ENCODE measurements around the gene SLC7A9. TPM values are rescaled to one million over a fixed set of nuclear protein-coding genes. Genes with fewer than 3 reads are reported as not detected.

The SLC7A9 gene
- polyA plus RNA-seq, 2 of the 4 experiments (the other 2 are of a cell fraction): 0.50 to 0.62 TPM

GRCh38 chr19:32829345-32829896, 40.1 kb downstream of the SLC7A9 start (continued):
- TF ChIP-seq, protein P1, sequence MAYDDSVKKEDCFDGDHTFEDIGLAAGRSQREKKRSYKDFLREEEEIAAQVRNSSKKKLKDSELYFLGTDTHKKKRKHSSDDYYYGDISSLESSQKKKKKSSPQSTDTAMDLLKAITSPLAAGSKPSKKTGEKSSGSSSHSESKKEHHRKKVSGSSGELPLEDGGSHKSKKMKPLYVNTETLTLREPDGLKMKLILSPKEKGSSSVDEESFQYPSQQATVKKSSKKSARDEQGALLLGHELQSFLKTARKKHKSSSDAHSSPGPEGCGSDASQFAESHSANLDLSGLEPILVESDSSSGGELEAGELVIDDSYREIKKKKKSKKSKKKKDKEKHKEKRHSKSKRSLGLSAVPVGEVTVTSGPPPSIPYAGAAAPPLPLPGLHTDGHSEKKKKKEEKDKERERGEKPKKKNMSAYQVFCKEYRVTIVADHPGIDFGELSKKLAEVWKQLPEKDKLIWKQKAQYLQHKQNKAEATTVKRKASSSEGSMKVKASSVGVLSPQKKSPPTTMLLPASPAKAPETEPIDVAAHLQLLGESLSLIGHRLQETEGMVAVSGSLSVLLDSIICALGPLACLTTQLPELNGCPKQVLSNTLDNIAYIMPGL (CRISPR knock-in tag; IDR thresholded peaks at IDR 0.05; ENCODE audit: borderline replicate concordance): no peak
- TF ChIP-seq GATA3 (IDR thresholded peaks at IDR 0.05; ENCODE audit: borderline replicate concordance): no peak
- no peak for TF ChIP-seq HOXA7 (CRISPR knock-in tag; IDR thresholded peaks at IDR 0.05)
- TF ChIP-seq TP53 (CRISPR knock-in tag; IDR thresholded peaks at IDR 0.05): no peak
- TF ChIP-seq RAD21 (conservative IDR thresholded peaks at IDR 0.05 in 1 of 2, IDR thresholded peaks at IDR 0.05 in 1 of 2): no peak
- no peak for TF ChIP-seq ESRRA (IDR thresholded peaks at IDR 0.05; ENCODE audit: borderline replicate concordance, low read length)
- TF ChIP-seq BHLHE40 (IDR thresholded peaks at IDR 0.05; ENCODE audit: low read depth, low read length): no peak
- TF ChIP-seq, protein P2, sequence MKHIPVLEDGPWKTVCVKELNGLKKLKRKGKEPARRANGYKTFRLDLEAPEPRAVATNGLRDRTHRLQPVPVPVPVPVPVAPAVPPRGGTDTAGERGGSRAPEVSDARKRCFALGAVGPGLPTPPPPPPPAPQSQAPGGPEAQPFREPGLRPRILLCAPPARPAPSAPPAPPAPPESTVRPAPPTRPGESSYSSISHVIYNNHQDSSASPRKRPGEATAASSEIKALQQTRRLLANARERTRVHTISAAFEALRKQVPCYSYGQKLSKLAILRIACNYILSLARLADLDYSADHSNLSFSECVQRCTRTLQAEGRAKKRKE (CRISPR knock-in tag; IDR thresholded peaks at IDR 0.05; ENCODE audit: low read depth): no peak

GRCh38 chr19:32828643-32829344, 40.8 kb downstream of the SLC7A9 start:
- Histone ChIP-seq H3K4me2 (no peak overlapping the region), H3K27ac (no peak overlapping the region), H3K4me1 (no peaks in the 10 kb centered on the region), H3K4me3 (no peak overlapping the region), H3K9me3 (no peaks in the 10 kb centered on the region)
- CTCF ChIA-PET: interaction anchor here (0.6 to 1.5 kb wide), 3 partner anchors 10 to 147 kb away, joined by 3 to 4 read pairs (median 4); no protein-coding TSS in a partner anchor
- TF ChIP-seq RFX5 (IDR thresholded peaks at IDR 0.05): no peak
- TF ChIP-seq EP300 (IDR thresholded peaks at IDR 0.05): no peak
- no peak for TF ChIP-seq TP53 (CRISPR knock-in tag; IDR thresholded peaks at IDR 0.05)
- TF ChIP-seq MAX (IDR thresholded peaks at IDR 0.05): no peak
- no peak for TF ChIP-seq BHLHE40 (IDR thresholded peaks at IDR 0.05; ENCODE audit: low read depth, low read length)
- TF ChIP-seq CHD4 (IDR thresholded peaks at IDR 0.05; ENCODE audit: borderline replicate concordance): no peak
- TF ChIP-seq, protein P2 (CRISPR knock-in tag; IDR thresholded peaks at IDR 0.05; ENCODE audit: low read depth): no peak
- TF ChIP-seq NPAS2 (CRISPR knock-in tag; IDR thresholded peaks at IDR 0.05; ENCODE audit: borderline replicate concordance): no peak
- no peak for TF ChIP-seq BCL3 (IDR thresholded peaks at IDR 0.05)
- TF ChIP-seq HOXB5 (CRISPR knock-in tag; IDR thresholded peaks at IDR 0.05): no peak
- TF ChIP-seq, protein P3, sequence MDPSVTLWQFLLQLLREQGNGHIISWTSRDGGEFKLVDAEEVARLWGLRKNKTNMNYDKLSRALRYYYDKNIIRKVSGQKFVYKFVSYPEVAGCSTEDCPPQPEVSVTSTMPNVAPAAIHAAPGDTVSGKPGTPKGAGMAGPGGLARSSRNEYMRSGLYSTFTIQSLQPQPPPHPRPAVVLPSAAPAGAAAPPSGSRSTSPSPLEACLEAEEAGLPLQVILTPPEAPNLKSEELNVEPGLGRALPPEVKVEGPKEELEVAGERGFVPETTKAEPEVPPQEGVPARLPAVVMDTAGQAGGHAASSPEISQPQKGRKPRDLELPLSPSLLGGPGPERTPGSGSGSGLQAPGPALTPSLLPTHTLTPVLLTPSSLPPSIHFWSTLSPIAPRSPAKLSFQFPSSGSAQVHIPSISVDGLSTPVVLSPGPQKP (IDR thresholded peaks at IDR 0.05; ENCODE audit: low read depth, low read length): no peak
- no peak for TF ChIP-seq FOSB (CRISPR knock-in tag; IDR thresholded peaks at IDR 0.05)
- TF ChIP-seq, protein P1 (CRISPR knock-in tag; IDR thresholded peaks at IDR 0.05; ENCODE audit: borderline replicate concordance): no peak
- FAIRE-seq (no peak), DNase-seq (ENCODE audit: low read depth in 1 of 2, low spot score in 1 of 2) (no peak), ATAC-seq (no peak)
- POLR2A ChIA-PET: no interaction called here
- WGBS (ENCODE audit: missing lambda C conversion rate): 87% methylated on average over 15 of the region's 15 CpGs
